Endothelial cell of umbilical vein (primary cell): ENCODE measurements around the gene WDR93. TPM values are rescaled to one million over a fixed set of nuclear protein-coding genes. Genes with fewer than 3 reads are reported as not detected.

ENCODE experiments used
- BruUV-seq: library from RNA; stranded (reverse); fragments of 400-500 nt; replicated peaks from 2 replicates; lab custom pipeline; 2021; lab: Mats Ljungman, UMichigan
- CTCF ChIA-PET: fragments of 300-600, 350-600 bp; sonication (Branson Sonifier 250); formaldehyde crosslinking; loops from one replicate; lab custom pipeline; 2021; ENCODE audit warnings: antibody characterized with exemption, inconsistent platforms; lab: Charles Lee
- POLR2A ChIA-PET: fragments of 300-600, 350-600 bp; sonication (Branson Sonifier 250); formaldehyde crosslinking; loops from one replicate; lab custom pipeline; 2021; ENCODE audit warnings: antibody characterized with exemption, inconsistent platforms; lab: Charles Lee
- DNase-seq: peaks from one replicate; pipeline ENCODE4 v3.0.0-alpha.2; 2011; ENCODE audit warnings: low read depth, low spot score
- FAIRE-seq: peaks from 2 replicates; lab custom pipeline; 2011; peaks lifted over from hg19 to GRCh38; lab: Jason Lieb, UNC
- H2AFZ ChIP-seq: 2 replicates; pipeline ENCODE4 v1.6.0; 2012; ENCODE audit warnings: low read depth, low read length, control low read depth, inconsistent platforms
- H3K27ac ChIP-seq: 2 replicates; pipeline ENCODE4 v1.5.1; 2011; ENCODE audit warnings: low read depth, mild to moderate bottlenecking, control low read depth, low read length, moderate library complexity; ENCODE audit not compliant: insufficient read depth
- H3K27me3 ChIP-seq, 2 experiments: 2 replicates each; pipeline versions ENCODE4 v1.6.0 to v1.6.1; 2011; ENCODE audit warnings: low read length in 2 of 2, mixed read lengths in 1 of 2; ENCODE audit not compliant: control insufficient read depth in 2 of 2, insufficient read depth in 2 of 2
- H3K36me3 ChIP-seq, 2 experiments: 2 replicates in 1 of 2; 3 replicates in 1 of 2; pipeline ENCODE4 v1.5.1; 2011; ENCODE audit warnings: low read length in 2 of 2, mild to moderate bottlenecking in 1 of 2, moderate library complexity in 1 of 2; ENCODE audit not compliant: control insufficient read depth in 2 of 2, insufficient read depth in 2 of 2; ENCODE audit errors: extremely low read depth in 1 of 2
- H3K4me1 ChIP-seq: 3 replicates; pipeline ENCODE4 v1.5.1; 2011; ENCODE audit warnings: mild to moderate bottlenecking, low read length; ENCODE audit not compliant: control insufficient read depth, insufficient read depth; ENCODE audit errors: extremely low read depth
- H3K4me2 ChIP-seq: 2 replicates; pipeline ENCODE4 v1.6.1; 2011; ENCODE audit warnings: low read length, control low read depth, mixed read lengths; ENCODE audit not compliant: insufficient read depth
- H3K4me3 ChIP-seq, 3 experiments: fragments of 200-600 bp in 1 of 3; sonication (generic), shearing (Covaris generic) in 1 of 3; replicated peaks in 1 of 3; 2 replicates each; pipeline ENCODE4 v1.5.1; 2011 to 2016; ENCODE audit warnings: control low read depth in 3 of 3, low read length in 3 of 3, mild to moderate bottlenecking in 2 of 3, inconsistent platforms in 1 of 3, low read depth in 1 of 3, moderate library complexity in 1 of 3; ENCODE audit not compliant: insufficient read depth in 1 of 3
- H3K79me2 ChIP-seq: 2 replicates; pipeline ENCODE4 v1.6.0; 2012; ENCODE audit warnings: low read length, inconsistent platforms; ENCODE audit not compliant: control insufficient read depth, insufficient read depth
- H3K9ac ChIP-seq: replicated peaks from 2 replicates; pipeline ENCODE3; 2011; ENCODE audit warnings: low read length, control low read depth; ENCODE audit not compliant: insufficient read depth; ENCODE audit errors: extremely low read depth
- H3K9me1 ChIP-seq: replicated peaks from 3 replicates; pipeline ENCODE4 v1.6.0; 2011; ENCODE audit warnings: mild to moderate bottlenecking, low read length; ENCODE audit not compliant: control insufficient read depth, insufficient read depth; ENCODE audit errors: extremely low read depth
- H3K9me3 ChIP-seq: replicated peaks from 2 replicates; pipeline ENCODE4 v1.5.1; 2012; ENCODE audit warnings: low read length, inconsistent platforms; ENCODE audit not compliant: control insufficient read depth, insufficient read depth
- H4K20me1 ChIP-seq: replicated peaks from 2 replicates; pipeline ENCODE3; 2011; ENCODE audit warnings: mild to moderate bottlenecking, low read length; ENCODE audit not compliant: control insufficient read depth, insufficient read depth; ENCODE audit errors: extremely low read depth
- CTCF ChIP-seq, 2 donors: IDR thresholded peaks; 1 replicate in 1 of 2; 2 replicates in 1 of 2; pipeline ENCODE4 v1.5.1; 2011; ENCODE audit warnings: low read length in 2 of 2, mild to moderate bottlenecking in 2 of 2, moderate library complexity in 2 of 2, control low read depth in 1 of 2, inconsistent platforms in 1 of 2, low read depth in 1 of 2; ENCODE audit not compliant: insufficient read depth in 1 of 2; ENCODE audit errors: extremely low read depth in 1 of 2
- EZH2 ChIP-seq: IDR thresholded peaks from 2 replicates; pipeline ENCODE4 v1.6.1; 2012; ENCODE audit warnings: borderline replicate concordance, low read depth, mild to moderate bottlenecking, moderate library complexity, low read length, inconsistent platforms; ENCODE audit not compliant: severe bottlenecking
- FOS ChIP-seq: IDR thresholded peaks from 2 replicates; pipeline ENCODE4 v1.6.1; 2011; ENCODE audit warnings: mild to moderate bottlenecking, low read length, moderate library complexity, borderline replicate concordance; ENCODE audit not compliant: insufficient read depth
- GATA2 ChIP-seq: IDR thresholded peaks from 2 replicates; pipeline ENCODE4 v1.7.0; 2011; ENCODE audit warnings: low read depth, mild to moderate bottlenecking, moderate library complexity, mixed read lengths, low read length; ENCODE audit not compliant: insufficient read length, insufficient read depth
- JUN ChIP-seq: IDR thresholded peaks from 2 replicates; pipeline ENCODE4 v1.6.1; 2011; ENCODE audit warnings: borderline replicate concordance, low read depth; ENCODE audit not compliant: insufficient read length, insufficient read depth
- MAX ChIP-seq: IDR thresholded peaks from 2 replicates; pipeline ENCODE4 v1.6.1; 2011; ENCODE audit not compliant: insufficient read depth, insufficient read length
- MYC ChIP-seq: IDR thresholded peaks from one replicate; pipeline ENCODE4 v1.6.1; 2011; ENCODE audit warnings: mild to moderate bottlenecking, low read depth, low read length
- POLR2A ChIP-seq: IDR thresholded peaks from 2 replicates; pipeline ENCODE4 v1.6.1; 2012; ENCODE audit warnings: low read depth, mild to moderate bottlenecking, control low read depth, low read length
- POLR2AphosphoS5 ChIP-seq: IDR thresholded peaks from 2 replicates; pipeline ENCODE4 v1.6.1; 2012; ENCODE audit warnings: low read depth, mild to moderate bottlenecking, control low read depth, low read length, moderate library complexity; ENCODE audit not compliant: insufficient read depth
- dilution Hi-C: fragments of 300-500 bp; cut with MboI; formaldehyde crosslinking; loops from one replicate; pipeline ENCODE4 v1.15.0; 2019; ENCODE audit warnings: low sequenced_read_pairs; ENCODE audit not compliant: extremely low pct_ligation_motif_present
- intact Hi-C: fragments of 100-400 bp; cut with micrococcal nuclease; formaldehyde crosslinking; loops from one replicate; pipeline ENCODE4 v1.10.0; 2022
- polyA plus RNA-seq, 4 experiments: library from polyadenylated mRNA; depleted of rRNA in 3 of 4; stranded (reverse) in 3 of 4; unstranded in 1 of 4; fragments of >200 nt; gene quantifications; 2 replicates each; pipeline versions ENCODE4 v1.2.1 to v1.2.3, GENCODE V29; 2011 to 2012; ENCODE audit warnings: missing spikeins in 1 of 4
- total RNA-seq: library from RNA; stranded (reverse); gene quantifications from 2 replicates; pipeline ENCODE4 v1.2.3, GENCODE V29; 2021

Gene WDR93
- total and polyA plus RNA-seq, 2 donors (not counting 3 experiments of a cell fraction or from before 2014, with no cell fraction given), result 0.07 TPM; not detected in 1

GRCh38 chr15:89784686-89784960 is 94.0 kb downstream of the WDR93 start:
- no peak overlapping the region for H3K4me2 ChIP-seq
- no peaks in the 10 kb centered on the region for H3K79me2 ChIP-seq
- H3K27ac ChIP-seq, result no peak overlapping the region
- H4K20me1 ChIP-seq, result no peaks in the 10 kb centered on the region
- no peaks in the 10 kb centered on the region for H3K4me1 ChIP-seq
- POLR2A ChIA-PET, result no interaction called here
- FAIRE-seq (no peak), DNase-seq (no peak)
- H3K27me3 ChIP-seq, result no peaks in the 10 kb centered on the region
- CTCF ChIA-PET, result interaction anchor here (1.9 to 5.3 kb wide), 4 partner anchors 11 to 92 kb away, joined by 4 to 38 read pairs (median 12); no protein-coding TSS in a partner anchor
- intact Hi-C loops, result no loop called here
- no peak overlapping the region for H2AFZ ChIP-seq
- no TSS peak for BruUV-seq
- peaks cover 5 to 9% of the 10 kb centered on the region in 2 experiments for H3K36me3 ChIP-seq
- H3K9me1 ChIP-seq, result no peaks in the 10 kb centered on the region
- H3K9ac ChIP-seq, result no peak overlapping the region
- TF ChIP-seq GATA2, result no peak
- TF ChIP-seq POLR2A, result no peak
- no peaks in the 10 kb centered on the region for H3K9me3 ChIP-seq
- no peak overlapping the region for H3K4me3 ChIP-seq
- dilution Hi-C loops, result no loop called here

- Histone ChIP-seq H3K9me3 (no peaks in the 10 kb centered on the region), H3K4me2 (no peak overlapping the region), H3K27me3 (no peaks in the 10 kb centered on the region), H4K20me1 (no peaks in the 10 kb centered on the region), H3K36me3 (peaks cover 5 to 10% of the 10 kb centered on the region in 2 experiments), H3K4me1 (no peaks in the 10 kb centered on the region), H2AFZ (no peak overlapping the region), H3K9ac (no peak overlapping the region), H3K4me3 (no peak overlapping the region), H3K27ac (no peak overlapping the region), H3K9me1 (no peaks in the 10 kb centered on the region), H3K79me2 (no peaks in the 10 kb centered on the region)
- FAIRE-seq, result no peak
- dilution Hi-C loops (no loop called here), intact Hi-C loops (no loop called here)
- no peak for DNase-seq
- CTCF ChIA-PET, result interaction anchor here (1.9 to 5.3 kb wide), 2 partner anchors 24 to 91 kb away, joined by 4 to 38 read pairs; no protein-coding TSS in a partner anchor
- TF ChIP-seq POLR2AphosphoS5 (no peak), GATA2 (no peak), MAX (no peak), MYC (no peak), FOS (no peak), EZH2 (no peak), CTCF (IDR thresholded peaks at IDR 0.05; ENCODE audit: extremely low read depth in 1 of 2, insufficient read depth in 1 of 2, low read depth in 1 of 2, low read length in 2 of 2) (no peak), POLR2A (no peak), JUN (no peak)
- TSS peak; percentile 99 for BruUV-seq
- POLR2A ChIA-PET, result no interaction called here
These were observed 94.6 kb downstream of the WDR93 start for GRCh38 chr15:89785064-89785773.
